HG03342 (cell line): ENCODE measurements around the gene CTNS.

Source experiments
- ATAC-seq: cut with Tn5 transposase; IDR thresholded peaks from one replicate; pipeline ENCODE4 v1.9.1; 2021; ENCODE audit warnings: mild to moderate bottlenecking, moderate library complexity; ENCODE audit not compliant: unreplicated experiment

Gene CTNS

GRCh38 chr17:3657874-3658783 is 21.6 kb downstream of the CTNS start:
- no peak for ATAC-seq

- no peak for ATAC-seq
Observed at GRCh38 chr17:3658784-3659449, 22.4 kb downstream of the CTNS start.

DNA sequence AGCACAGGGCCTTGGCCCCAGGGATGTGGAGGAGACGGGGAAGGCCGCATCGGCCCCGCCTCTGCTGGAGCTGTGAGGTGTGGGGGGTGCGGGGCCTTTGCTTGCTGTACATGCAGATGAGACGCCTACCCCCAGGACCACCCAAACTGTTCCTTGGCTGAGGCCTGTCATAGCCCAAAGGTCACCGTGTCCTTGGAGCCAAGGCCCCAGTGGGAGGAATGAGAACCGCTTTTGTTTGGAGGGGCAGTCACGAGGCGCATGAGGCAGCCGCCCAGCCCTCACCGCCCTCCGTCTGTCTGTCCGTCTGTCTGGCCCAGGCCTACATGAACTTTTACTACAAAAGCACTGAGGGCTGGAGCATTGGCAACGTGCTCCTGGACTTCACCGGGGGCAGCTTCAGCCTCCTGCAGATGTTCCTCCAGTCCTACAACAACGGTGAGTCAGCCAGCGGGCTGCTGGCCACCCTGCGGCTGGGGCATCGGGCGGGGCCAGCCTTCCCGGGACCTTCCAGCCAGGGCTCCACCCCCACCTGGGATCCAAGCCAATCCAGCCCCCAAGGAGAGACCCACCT is 23.1 kb downstream of the CTNS start:
- no peak for ATAC-seq

DNA sequence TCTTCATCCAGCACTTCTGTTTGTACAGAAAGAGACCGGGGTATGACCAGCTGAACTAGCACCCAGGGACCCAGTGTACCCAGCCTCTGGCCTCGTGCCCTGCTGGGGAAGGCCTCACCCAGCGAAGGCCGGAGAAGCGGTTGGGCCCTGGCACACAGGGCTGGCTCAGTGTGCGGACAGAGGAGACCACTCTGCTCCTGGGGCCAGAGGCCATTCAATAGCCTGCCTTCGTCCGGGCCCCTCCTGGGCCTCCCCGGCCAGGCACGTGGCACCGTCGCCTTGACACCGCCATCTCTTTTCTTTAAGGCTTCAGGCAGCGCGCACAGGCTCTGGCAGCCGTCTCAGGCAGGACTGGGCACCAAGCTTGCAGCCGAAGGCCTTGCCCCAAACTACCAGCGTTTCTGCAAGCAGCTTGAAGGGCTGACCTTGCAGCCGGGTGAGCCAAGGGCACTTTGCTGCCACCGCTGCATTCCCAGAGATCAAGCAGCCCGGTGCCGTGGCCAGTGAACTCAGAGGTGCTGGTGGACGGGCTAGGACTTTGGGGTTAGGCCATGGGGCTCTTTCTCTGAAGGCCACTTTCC is 23.8 kb downstream of the CTNS start:
- ATAC-seq: no peak

DNA sequence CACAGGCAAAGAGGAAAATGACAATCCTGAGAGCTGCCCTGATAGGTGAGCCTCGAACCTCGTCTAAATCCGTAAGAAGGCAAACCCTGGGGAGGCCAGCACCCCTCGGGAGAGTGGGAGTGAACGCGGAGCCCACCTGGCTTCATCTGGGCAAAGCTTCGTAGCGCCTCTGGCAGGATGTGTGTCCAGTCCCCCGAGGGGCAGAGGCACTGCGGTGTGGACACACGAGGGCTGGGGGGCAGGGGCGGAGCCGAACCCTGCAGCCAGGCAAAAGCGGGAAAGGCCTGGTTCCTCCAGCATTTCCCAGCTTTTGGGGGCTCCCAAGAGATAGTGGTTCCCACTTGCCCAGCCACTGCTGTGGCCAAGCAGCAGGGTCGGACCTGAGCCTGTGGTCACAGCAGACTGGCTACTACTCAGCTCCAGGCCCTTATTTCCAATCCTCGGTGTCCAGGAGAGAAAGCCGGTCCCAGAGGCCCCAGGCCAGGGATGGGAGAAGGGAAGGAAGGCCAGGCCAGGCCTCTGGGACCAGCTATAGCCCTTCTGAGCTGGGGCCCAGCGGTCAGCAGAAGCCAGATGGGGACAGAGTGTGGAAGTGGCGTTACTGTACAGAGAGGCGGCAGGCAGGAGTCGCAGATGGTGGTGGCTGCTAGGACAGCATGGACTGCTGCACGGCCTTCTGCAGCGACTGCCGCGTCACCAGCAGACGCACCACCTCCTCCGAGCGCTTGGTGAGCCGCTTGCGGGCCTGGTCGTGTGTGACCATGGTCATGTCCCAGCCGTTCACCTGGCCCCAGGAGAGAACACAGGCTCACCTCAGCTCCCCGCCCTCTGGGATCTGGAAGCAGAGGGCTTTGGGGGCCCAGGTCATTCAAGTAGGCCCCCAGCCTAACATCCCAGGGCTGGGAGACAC is 26.8 kb downstream of the CTNS start:
- no peak for ATAC-seq

DNA sequence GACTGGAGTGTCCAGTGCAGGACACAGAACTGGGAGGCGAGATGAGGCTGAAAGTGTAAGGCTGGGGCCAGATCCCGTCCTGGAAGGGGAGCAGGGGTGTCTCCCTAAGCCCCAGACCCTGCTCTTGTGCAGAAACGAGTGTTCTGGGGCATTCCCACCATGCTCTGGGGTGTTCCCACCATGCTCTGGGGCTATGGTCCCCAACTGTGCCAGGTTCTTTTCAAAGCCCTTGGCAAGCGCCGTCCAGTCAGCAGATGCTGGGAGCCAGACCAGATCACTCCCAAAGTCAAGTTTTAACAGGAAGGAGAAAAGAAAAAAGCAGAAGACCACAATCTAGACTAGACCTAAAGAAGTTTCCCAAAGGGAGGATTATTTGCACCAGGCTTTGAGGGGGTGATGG is 29.3 kb downstream of the CTNS start:
- no peak for ATAC-seq

- ATAC-seq: no peak
Observed at GRCh38 chr17:3666516-3666915, 30.0 kb downstream of the CTNS start.

DNA sequence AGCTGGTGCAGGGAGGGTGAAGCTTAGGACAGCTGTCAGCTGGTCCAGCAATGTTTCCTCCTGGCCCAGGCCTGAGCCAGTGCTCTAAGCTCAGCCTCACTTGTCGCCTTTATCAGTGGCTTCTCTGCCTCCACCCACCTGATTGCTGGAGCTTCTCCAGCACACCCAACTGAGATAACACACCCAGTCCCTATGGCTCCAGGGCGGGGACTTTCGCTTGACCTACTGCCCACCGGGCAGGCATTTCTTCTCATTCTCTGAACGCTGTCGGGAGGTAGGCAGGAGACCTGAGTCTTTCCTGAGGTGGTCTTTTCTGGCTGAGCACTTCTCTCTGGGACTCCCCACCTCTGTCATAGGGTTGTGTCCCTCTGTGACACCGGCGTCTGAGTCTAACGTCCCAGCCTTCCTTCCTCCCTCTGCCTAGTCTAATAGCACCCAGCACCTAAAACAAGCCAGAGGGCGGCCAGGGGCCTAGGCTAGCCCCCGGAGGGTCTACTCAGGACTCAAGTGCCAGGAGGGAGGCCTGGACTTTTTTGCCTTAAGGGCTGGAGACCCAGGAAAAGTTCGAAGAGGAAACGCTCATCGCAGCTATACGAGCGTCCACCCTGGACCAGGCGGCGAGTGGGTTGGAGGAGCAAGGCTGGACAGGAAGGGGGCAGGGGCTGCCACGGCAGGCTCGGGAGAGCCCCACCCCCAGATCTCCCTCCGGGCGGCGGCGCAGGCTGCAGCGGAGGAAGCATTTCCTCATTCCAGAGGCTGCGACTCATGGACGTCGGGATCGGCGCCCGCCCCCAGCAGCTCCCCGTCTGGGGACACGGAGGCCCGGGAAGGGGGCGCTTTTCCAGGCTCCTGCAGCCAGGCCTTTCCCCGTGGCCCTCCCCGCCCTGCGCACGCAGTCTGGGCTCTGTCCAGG is 31.1 kb downstream of the CTNS start:
- ATAC-seq: no peak

DNA sequence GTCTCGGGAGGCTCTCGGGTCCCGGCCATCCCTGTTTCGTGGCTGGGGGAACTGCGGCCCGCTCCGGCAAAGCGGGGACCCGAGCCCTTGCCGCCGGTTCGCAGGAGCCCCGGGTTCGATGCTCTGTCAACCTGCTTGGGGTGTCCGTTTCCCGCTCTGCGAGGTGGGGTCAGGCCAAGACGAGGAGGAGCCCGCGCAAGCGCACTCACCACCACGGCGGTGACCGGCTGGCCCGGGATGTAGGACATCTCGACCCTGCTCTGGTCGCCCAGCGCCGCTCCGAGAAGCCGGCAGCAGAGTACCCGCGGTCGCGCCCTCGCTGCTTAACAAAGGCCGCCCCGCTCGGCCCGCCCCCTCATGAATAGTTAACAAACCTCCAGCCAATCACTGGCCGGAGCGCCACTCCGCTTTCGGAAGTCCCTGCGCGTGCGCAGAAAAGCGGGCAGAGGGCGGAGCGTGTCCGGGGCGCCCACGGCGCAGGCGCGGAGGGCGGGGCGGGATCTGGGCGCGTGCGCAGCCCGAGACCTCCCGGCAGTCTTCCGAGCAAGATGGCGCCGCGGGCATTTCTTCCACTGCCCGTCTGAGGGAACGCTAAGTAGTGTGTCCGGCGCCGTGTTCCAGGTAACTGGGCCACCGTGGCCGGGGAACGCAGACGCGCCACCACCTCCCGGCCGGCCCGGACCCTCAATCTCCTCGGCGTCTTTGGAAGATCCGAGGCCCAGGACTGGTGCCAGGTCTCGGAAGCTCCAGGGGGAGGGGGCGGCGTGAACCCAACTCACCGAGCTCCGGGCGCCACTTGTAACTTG is 31.9 kb downstream of the CTNS start, which contains the start of the genes EMC6 and TAX1BP3:
TSS of gene EMC6 (plus strand) at position 534 of the 806 bp plus-strand sequence. CDS start 335 bp downstream, outside the sequence.
TSS of gene TAX1BP3 (minus strand) at position 300 of the 806 bp plus-strand sequence. CDS start at position 248, 52 bp downstream.
- ATAC-seq: peak; percentile 89

DNA sequence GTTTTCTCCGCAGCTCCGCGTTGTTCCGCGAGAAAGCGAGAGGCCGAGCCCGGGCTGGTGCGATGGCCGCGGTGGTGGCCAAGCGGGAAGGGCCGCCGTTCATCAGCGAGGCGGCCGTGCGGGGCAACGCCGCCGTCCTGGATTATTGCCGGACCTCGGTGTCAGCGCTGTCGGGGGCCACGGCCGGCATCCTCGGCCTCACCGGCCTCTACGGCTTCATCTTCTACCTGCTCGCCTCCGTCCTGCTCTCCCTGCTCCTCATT is 32.5 kb downstream of the CTNS start:
- ATAC-seq: peak; percentile 4

GRCh38 chr17:3669548-3669947 is 33.0 kb downstream of the CTNS start:
- ATAC-seq: no peak

GRCh38 chr17:3672571-3672970 is 36.0 kb downstream of the CTNS start:
- no peak for ATAC-seq

- no peak for ATAC-seq
Observed at GRCh38 chr17:3675886-3676285, 39.3 kb downstream of the CTNS start.

GRCh38 chr17:3678095-3678820 is 41.7 kb downstream of the CTNS start:
- ATAC-seq: no peak

DNA sequence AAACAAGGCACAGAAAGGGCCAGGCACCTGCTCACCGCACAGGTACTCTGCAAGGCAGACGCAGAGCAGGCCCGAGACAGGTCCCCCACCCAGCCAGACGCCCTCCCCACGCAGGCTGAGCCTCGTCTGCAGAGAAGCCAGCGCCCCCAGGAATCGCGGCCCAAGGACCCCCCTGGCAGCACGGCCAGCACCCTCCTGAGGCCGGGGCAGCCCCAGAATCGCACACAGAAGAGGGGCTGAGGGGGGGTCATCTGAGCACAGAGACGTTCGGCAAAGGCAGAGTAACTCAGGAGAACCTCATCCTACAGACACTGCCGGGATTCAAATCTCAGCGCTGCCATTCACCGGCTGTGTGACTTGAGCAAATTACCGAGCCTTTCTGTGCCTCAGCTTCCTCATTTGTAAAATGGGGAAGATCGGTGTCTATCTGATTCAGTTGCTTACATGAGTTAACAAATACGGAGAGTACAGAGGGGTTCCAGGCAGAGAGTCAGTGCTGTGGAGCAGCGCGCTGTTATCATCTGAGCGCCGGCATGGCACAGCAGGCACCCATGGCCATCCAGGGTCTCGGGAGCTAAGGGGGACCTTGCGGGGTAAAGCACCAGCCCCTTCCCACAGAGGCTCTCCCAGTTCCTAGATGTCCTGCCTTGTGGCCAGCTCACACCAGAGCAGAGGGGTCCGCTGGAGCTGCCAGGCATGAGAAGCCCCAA is 42.4 kb downstream of the CTNS start:
- no peak for ATAC-seq

DNA sequence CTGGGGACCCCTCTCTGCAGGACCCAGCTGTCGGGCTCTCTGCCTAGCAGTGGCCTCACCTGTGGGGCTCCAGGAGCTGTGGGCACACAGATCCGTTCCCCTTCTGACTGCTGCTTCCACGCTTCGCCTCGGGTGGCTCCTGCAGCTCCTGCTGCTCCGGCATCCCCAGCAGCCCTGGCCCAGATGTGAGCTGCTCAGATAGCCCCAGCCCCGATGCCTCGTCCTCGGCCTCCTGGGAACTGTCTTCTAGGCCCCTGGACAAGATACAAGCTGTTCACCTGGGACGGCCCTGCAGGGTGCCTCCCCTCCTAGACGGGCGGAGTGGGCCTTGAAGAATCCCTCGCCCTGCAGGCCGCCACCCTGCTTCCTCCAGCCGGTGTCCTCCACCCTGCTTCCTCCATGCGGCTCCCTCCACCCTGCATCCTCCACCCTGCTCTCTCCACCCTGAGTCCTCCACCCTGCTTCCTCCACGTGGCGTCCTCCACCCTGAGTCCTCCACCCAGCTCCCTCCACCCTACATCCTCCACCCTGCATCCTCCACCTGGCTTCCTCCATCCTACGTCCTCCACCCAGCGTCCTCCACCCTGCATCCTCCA is 43.1 kb downstream of the CTNS start:
- no peak for ATAC-seq

- ATAC-seq: no peak
Observed at GRCh38 chr17:3681057-3681456, 44.5 kb downstream of the CTNS start.
